ENCODE data around the gene BCAS2. TPM values are rescaled to one million over a fixed set of nuclear protein-coding genes. Genes with fewer than 3 reads are reported as not detected.

The BCAS2 gene
- total and polyA plus RNA-seq, 2 experiments from 2014 or later, result 53.5 to 58.0 TPM

DNA sequence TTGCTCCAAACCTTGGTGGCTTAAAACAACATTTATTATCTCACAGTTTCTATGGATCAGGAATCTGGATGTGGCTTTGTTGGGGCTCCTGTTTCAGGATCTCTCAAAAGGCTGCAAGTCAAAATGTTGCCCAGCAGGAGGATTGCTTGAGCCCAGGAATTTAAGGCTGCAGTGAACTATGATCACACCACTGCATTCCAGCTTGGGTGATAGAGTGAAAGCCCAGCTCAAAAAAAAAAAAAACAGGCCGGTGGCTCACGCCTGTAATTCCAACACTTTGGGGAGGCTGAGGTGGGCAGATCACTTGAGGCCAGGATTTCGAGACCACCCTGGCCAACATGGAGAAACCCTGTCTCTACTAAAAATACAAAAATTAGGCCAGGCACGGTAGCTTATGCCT lies 30.0 kb downstream of the BCAS2 start:
- Histone ChIP-seq H4K20me1 (ENCODE audit: insufficient read depth, poor library complexity, severe bottlenecking) (no peaks in the 10 kb centered on the region), H3K9me2 (replicated peaks; ENCODE audit: insufficient read depth) (no peaks in the 10 kb centered on the region), H3K4me2 (no peak overlapping the region), H3K27me3 (no peaks in the 10 kb centered on the region), H3K36me3 (replicated peaks; ENCODE audit: insufficient read depth, low read depth) (no peaks in the 10 kb centered on the region), H3K4me1 (ENCODE audit: insufficient read depth) (no peaks in the 10 kb centered on the region), H3K4me3 (no peak overlapping the region), H3K9me3 (ENCODE audit: low read depth) (no peaks in the 10 kb centered on the region), H2AFZ (no peak overlapping the region), H3K27ac (no peak overlapping the region), H3K79me2 (no peaks in the 10 kb centered on the region)
- 74% methylated on average over 4 of the region's 4 CpGs for WGBS (ENCODE audit: low lambda C conversion rate, missing lambda C conversion rate)
- no peak for DNase-seq (ENCODE audit: low spot score)
- TF ChIP-seq EZH2phosphoT487 (IDR thresholded peaks at IDR 0.05; ENCODE audit: low read depth, severe bottlenecking, unreplicated experiment), result no peak
- TF ChIP-seq EZH2 (IDR thresholded peaks at IDR 0.05; ENCODE audit: borderline replicate concordance), result no peak
- TF ChIP-seq, protein P1, sequence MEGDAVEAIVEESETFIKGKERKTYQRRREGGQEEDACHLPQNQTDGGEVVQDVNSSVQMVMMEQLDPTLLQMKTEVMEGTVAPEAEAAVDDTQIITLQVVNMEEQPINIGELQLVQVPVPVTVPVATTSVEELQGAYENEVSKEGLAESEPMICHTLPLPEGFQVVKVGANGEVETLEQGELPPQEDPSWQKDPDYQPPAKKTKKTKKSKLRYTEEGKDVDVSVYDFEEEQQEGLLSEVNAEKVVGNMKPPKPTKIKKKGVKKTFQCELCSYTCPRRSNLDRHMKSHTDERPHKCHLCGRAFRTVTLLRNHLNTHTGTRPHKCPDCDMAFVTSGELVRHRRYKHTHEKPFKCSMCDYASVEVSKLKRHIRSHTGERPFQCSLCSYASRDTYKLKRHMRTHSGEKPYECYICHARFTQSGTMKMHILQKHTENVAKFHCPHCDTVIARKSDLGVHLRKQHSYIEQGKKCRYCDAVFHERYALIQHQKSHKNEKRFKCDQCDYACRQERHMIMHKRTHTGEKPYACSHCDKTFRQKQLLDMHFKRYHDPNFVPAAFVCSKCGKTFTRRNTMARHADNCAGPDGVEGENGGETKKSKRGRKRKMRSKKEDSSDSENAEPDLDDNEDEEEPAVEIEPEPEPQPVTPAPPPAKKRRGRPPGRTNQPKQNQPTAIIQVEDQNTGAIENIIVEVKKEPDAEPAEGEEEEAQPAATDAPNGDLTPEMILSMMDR (IDR thresholded peaks at IDR 0.05; ENCODE audit: poor library complexity), result no peak

DNA sequence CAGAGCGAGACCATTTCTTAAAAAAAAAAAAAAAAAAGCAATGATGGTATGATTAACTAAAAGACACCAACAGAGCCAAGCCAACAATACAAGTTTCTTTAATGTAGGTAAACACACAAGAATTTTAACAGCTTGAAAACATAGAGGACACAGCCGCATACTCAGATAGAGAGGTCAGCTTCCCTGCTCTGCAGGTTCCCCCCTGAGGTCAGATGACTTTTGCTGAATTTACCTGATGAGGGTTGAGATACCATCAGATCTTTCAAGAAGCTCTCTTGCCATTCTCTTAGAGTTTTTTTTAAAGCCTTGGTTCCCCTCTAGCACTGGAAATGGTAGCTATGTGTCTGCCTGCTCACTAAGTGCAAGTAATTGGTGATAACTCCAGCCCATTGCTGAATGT lies 31.1 kb downstream of the BCAS2 start:
- no peak overlapping the region for H2AFZ ChIP-seq
- no peaks in the 10 kb centered on the region for H3K4me1 ChIP-seq (ENCODE audit: insufficient read depth)
- 69% methylated on average over 2 of the region's 2 CpGs for WGBS (ENCODE audit: low lambda C conversion rate, missing lambda C conversion rate)
- H3K4me3 ChIP-seq, result no peak overlapping the region
- no peaks in the 10 kb centered on the region for H3K79me2 ChIP-seq
- no peak overlapping the region for H3K27ac ChIP-seq
- H3K9me3 ChIP-seq (ENCODE audit: low read depth), result no peaks in the 10 kb centered on the region
- no peak for TF ChIP-seq EZH2 (IDR thresholded peaks at IDR 0.05; ENCODE audit: borderline replicate concordance)
- TF ChIP-seq, protein P1 (IDR thresholded peaks at IDR 0.05; ENCODE audit: poor library complexity), result no peak
- TF ChIP-seq EZH2phosphoT487 (IDR thresholded peaks at IDR 0.05; ENCODE audit: low read depth, severe bottlenecking, unreplicated experiment), result no peak
- no peaks in the 10 kb centered on the region for H3K36me3 ChIP-seq (replicated peaks; ENCODE audit: insufficient read depth, low read depth)
- no peaks in the 10 kb centered on the region for H3K9me2 ChIP-seq (replicated peaks; ENCODE audit: insufficient read depth)
- DNase-seq (ENCODE audit: low spot score), result no peak
- H3K27me3 ChIP-seq, result no peaks in the 10 kb centered on the region
- no peak overlapping the region for H3K4me2 ChIP-seq
- no peaks in the 10 kb centered on the region for H4K20me1 ChIP-seq (ENCODE audit: insufficient read depth, poor library complexity, severe bottlenecking)

DNA sequence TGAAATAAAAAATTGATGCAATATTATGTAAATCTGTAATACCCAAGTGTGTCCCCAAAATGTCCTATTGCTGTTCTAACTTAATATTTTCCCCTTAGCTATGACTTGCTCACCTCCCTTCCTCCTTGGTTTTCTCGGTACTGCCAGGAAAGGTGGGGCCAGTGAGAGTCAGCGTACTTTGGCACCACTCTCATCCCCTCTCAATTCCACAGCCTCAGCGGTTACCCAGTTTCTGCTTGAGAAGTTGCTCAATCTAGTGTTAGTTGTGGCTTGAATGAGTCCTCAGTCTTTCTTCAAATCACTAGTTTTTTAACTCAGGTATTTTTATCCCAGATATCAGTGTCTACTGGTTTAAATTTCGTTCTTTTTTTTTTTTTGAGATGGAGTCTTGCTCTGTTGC lies 32.3 kb downstream of the BCAS2 start:
- TF ChIP-seq EZH2 (IDR thresholded peaks at IDR 0.05; ENCODE audit: borderline replicate concordance) (no peak), EZH2phosphoT487 (IDR thresholded peaks at IDR 0.05; ENCODE audit: low read depth, severe bottlenecking, unreplicated experiment) (no peak)
- TF ChIP-seq, protein P1 (IDR thresholded peaks at IDR 0.05; ENCODE audit: poor library complexity), result no peak
- no peaks in the 10 kb centered on the region for H3K9me3 ChIP-seq (ENCODE audit: low read depth)
- 88% methylated on average over 4 of the region's 4 CpGs for WGBS (ENCODE audit: low lambda C conversion rate, missing lambda C conversion rate)
- H3K79me2 ChIP-seq, result no peaks in the 10 kb centered on the region
- no peak for DNase-seq (ENCODE audit: low spot score)
- no peak overlapping the region for H3K4me2 ChIP-seq
- no peaks in the 10 kb centered on the region for H3K27me3 ChIP-seq
- no peaks in the 10 kb centered on the region for H3K36me3 ChIP-seq (replicated peaks; ENCODE audit: insufficient read depth, low read depth)
- no peaks in the 10 kb centered on the region for H3K4me1 ChIP-seq (ENCODE audit: insufficient read depth)
- H2AFZ ChIP-seq, result no peak overlapping the region
- H4K20me1 ChIP-seq (ENCODE audit: insufficient read depth, poor library complexity, severe bottlenecking), result no peaks in the 10 kb centered on the region
- no peak overlapping the region for H3K27ac ChIP-seq
- no peaks in the 10 kb centered on the region for H3K9me2 ChIP-seq (replicated peaks; ENCODE audit: insufficient read depth)
- H3K4me3 ChIP-seq, result no peak overlapping the region

DNA sequence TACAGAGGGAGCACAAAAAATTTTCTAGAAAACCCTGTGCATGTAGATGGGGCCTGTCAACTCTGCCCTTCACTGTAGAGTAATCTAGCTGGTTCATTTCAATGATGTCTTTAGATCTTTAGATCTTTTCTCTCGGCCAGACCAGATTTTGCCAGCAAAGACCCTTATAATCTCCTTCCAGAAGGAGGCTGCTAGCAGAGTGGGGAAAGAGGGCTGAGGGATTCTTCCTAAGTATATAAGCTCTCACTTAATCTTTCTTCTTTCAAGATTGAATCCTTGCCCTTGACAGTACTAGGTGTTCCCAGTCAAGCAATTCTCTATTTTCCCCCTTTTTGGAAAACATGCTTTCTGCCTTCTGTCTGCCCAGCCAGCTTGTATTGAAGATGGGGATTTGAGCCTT lies 34.3 kb downstream of the BCAS2 start:
- TF ChIP-seq, protein P1 (IDR thresholded peaks at IDR 0.05; ENCODE audit: poor library complexity), result no peak
- no peak for TF ChIP-seq EZH2 (IDR thresholded peaks at IDR 0.05; ENCODE audit: borderline replicate concordance)
- TF ChIP-seq EZH2phosphoT487 (IDR thresholded peaks at IDR 0.05; ENCODE audit: low read depth, severe bottlenecking, unreplicated experiment), result no peak
- no peaks in the 10 kb centered on the region for H4K20me1 ChIP-seq (ENCODE audit: insufficient read depth, poor library complexity, severe bottlenecking)
- 53% methylated on average over 1 of the region's 1 CpG for WGBS (ENCODE audit: low lambda C conversion rate, missing lambda C conversion rate)
- no peaks in the 10 kb centered on the region for H3K9me3 ChIP-seq (ENCODE audit: low read depth)
- H3K27me3 ChIP-seq, result no peaks in the 10 kb centered on the region
- H3K4me2 ChIP-seq, result no peak overlapping the region
- no peak overlapping the region for H3K4me3 ChIP-seq
- no peak overlapping the region for H3K27ac ChIP-seq
- no peaks in the 10 kb centered on the region for H3K9me2 ChIP-seq (replicated peaks; ENCODE audit: insufficient read depth)
- H3K79me2 ChIP-seq, result no peaks in the 10 kb centered on the region
- H3K36me3 ChIP-seq (replicated peaks; ENCODE audit: insufficient read depth, low read depth), result no peaks in the 10 kb centered on the region
- no peak overlapping the region for H2AFZ ChIP-seq
- no peaks in the 10 kb centered on the region for H3K4me1 ChIP-seq (ENCODE audit: insufficient read depth)
- DNase-seq (ENCODE audit: low spot score), result no peak
